HG03354 (cell line): Measurements from ENCODE around the gene PLAGL2.

ENCODE experiments used
- ATAC-seq: cut with Tn5 transposase; IDR thresholded peaks from one replicate; pipeline ENCODE4 v1.9.1; 2021; ENCODE audit warnings: mild to moderate bottlenecking; ENCODE audit not compliant: unreplicated experiment, poor library complexity, severe bottlenecking

The PLAGL2 gene

DNA sequence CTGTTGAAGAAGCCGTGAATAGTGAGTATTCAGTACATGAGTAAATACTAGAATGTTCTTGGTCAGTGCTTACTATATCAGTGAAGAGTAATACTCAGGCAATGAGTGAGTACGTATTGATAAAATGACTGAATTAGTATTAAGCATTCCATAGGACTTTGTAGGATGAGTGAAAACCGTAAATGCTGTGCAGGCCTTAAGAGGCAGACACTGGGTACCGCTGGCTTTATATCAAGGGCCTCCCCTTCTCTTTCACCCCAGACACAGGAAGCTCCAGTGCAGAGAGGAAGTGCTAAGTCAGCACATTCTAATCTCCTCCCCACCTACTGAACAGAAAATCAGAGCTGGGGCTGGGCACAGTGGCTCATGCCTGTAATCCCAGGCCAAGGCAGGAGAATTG lies 24.3 kb upstream of the PLAGL2 start:
- ATAC-seq: no peak

DNA sequence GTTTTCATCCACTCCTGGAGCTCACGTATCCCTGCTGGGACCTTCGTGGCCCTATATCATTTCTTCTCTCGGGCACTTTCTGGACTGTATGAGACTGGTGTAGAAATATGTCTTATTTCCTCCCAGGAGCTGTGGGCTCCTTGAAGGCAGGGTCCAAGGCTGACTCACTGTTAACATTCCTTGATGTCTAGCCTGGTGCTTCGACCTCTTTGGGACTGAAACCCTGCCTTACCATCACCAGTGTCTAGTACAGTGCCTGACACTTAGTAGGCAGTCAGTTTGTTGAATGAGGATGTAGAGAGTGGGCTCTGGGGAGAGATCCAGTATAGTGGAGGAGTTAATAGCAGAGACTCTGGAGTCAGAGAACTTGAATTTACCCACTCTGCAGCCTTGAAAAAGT lies 23.7 kb upstream of the PLAGL2 start:
- ATAC-seq: no peak

DNA sequence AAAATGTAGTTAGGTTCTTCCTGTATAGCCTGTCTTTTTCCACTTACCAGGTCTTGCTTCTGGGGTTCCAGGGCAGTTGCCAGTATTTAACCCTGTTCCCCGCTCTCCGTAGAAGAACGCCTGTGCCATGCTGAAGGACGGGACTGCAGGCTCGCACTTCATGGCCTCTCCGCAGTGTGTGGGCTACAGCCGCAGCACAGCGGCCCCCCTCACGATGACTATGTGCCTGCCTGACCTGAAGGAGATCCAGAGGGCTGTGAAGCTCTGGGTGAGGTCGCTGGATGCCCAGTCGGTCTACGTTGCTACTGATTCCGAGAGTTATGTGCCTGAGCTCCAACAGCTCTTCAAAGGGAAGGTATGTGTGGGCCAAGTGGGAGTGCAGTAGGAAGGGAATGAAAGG lies 23.2 kb upstream of the PLAGL2 start:
- no peak for ATAC-seq

DNA sequence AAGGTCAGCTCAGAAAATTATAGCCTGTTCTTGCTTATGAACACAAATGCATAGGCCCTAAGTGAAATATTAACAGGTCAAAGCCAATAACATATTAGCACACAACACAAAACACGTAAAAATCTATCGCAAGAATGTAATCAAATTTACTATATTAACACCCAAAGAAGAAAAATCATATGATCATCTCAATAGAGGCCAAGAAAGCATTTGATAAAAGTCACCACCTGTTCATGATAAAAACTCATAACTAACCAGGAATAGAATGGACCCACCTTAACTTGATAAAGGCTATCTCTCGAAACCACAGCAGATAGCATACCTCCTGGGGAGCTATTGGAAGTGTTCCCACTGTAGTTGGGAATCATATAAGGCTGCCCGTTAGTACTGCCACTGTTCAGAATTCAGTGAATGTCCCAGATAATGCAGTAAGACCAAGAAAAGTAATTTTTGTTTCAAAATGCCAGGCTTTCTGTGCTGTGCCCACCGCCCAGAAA lies 21.8 kb upstream of the PLAGL2 start:
- no peak for ATAC-seq

DNA sequence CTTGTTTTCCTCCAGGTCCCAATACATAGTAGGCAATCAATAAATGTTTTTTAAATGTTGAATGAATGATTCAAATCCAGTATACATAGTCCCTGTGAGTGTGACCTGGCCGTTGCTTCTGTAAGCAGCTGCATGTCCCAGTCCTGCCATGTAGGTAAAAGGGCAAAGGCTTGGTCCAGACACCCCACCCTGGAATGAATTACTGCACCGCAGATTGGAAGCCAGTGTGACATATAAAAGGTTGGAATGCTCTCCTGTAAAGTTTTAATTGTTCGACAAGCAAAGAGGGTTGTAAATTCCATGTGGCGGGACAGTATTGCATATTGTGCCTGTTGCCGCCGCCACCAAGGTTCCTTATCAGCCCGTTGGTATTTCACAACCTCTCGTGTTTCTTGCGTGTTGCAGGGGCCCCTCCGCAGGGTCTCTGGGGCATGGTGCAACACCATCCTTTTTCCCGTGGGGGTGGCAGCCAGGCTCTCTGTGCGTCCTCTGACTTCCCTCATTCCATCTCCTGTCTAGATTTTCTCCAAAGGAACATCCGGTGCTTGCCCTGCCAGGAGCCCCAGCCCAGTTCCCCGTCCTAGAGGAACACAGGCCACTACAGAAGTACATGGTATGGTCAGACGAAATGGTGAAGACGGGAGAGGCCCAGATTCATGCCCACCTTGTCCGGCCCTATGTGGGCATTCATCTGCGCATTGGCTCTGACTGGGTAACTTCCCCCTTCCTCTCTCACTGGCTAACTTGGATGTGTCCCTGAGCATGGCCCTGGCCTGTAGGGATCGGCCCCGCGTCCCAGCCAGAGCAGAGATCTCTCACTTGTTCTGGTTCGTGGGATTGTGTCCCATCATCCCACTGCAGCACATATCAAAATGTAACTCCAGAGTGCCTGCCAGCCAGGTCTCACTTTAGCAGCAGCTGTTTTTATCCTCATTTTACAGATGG lies 20.5 kb upstream of the PLAGL2 start:
- no peak for ATAC-seq

DNA sequence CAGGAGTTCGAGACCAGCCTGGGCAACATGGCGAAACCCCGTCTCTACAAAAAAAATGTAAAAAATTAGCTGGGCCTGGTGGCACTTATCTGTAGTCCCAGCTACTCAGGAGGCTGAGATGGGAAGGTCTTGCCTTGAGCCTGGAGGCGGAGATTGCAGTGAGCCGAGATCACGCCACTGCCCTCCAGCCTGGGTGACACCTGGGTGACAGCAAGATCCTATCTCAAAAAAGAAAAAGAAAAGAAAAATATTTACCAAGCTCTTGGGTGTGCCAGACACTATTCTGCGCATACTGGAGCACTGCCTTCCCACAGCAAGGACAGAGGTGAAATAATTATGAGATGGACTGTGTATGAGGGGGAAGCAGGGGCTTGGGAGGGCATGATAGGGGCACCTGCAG lies 19.8 kb upstream of the PLAGL2 start:
- no peak for ATAC-seq

DNA sequence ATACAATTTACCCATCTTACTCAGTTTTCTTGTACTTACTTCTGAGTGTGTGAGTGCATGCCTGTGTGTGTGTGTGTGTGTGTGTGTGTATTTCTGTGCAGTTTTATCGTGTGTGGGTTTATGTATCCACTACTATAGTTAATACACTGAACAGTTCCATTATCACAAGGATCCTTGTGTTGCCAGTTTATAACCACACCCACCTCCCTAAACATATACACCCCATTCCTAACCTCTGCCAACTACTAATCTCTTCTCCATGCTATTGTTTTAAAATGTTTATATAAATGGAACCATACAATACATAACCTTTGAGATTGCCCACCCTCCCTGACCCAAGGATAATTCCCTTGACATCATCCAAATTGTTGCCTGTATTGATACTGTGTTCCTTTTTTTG lies 18.8 kb upstream of the PLAGL2 start:
- no peak for ATAC-seq

DNA sequence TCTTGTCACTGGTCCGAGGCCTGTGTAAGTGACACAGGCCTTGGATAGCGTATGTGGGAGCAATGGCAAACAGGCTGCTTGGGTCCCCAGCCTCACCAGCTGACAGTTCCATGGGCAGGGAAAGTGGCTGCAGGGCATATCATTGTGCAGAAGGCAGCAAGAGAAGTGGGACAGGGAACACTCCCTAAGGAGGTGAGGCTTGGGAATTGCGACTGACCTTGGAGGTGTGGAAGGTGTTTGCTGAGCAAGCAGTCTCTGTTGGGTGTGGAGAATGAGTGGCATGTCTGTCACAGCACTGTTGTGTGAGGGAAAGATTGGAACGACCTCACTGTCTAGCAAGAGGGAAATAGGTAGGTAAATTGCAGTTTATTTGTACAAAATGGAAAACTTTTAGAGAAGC lies 16.9 kb upstream of the PLAGL2 start:
- ATAC-seq: no peak

DNA sequence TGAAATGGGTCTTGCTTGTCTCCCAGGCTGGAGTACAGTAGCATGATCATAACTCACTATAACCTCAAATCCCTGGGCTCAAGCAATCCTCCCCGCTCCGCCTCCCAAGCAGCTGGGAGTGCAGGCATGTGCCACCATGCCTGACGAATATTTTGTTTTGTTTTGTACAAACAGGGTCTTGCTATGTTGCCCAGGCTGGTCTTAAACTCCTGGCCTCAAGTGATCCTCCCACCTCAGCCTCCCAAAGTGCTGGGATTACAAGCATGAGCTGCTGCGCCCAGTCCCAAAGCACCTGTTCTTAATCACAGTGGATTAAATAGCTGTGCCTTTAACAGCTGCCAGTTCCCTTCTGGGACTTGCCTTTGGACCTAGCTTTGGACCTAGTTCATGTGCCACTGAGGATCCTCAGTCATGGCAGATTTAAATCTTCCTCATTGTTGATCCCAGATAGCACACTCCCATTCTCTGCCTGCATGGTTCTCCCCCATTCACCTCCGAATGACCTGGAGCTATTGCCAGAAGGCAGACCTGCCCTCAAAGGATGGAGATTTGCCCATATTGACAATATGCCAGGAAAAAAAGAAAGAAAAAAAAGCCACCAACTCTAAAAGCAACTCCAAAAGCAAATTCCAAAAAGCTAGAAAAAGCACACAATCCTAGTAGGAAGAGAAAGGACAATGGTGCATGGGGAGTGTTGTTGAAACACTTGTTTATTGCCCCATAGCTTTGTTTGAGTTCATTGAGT lies 10.8 kb upstream of the PLAGL2 start:
- ATAC-seq: no peak

DNA sequence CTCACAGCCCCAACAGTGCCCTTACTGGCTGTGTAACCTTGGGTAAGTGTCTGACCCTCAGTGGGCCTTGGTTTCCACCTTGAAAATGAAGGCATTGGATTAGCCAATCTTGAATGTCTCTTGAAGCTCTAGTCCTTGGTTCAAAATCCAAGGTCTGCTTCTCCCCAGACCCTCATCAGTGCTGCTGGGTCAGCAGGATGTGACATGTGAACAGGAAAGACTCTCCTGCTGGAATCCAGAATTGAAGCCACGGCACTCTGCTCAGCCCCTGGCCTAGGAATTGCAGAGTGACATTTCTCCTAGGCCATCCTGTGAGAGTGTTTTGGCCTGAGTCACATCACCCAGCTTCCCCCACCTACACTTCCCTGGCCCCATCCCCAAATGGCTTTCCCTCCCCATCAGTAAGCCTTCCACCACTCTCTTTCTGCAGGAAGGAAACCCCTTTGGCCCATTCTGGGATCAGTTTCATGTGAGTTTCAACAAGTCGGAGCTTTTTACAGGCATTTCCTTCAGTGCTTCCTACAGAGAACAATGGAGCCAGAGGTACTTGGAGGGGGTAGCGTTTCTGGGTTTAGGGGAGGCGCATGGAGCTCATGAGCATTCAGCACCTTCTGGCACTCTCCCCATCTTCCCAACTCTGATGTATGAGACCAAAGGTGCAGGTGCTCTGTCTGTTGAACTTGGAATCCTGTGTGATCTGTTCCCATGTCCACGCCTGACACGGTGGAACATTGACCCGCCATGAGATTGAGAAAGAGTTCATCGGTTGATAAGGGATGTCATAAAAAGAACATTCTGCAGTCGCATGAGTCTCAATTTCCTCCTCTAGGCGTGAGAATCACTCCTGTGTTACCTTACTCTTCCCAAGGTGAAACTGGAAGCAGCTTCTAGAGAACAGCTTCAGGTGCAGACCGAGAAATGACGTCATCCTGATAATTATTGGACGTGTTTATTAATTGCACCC lies 8.9 kb upstream of the PLAGL2 start:
- no peak for ATAC-seq

DNA sequence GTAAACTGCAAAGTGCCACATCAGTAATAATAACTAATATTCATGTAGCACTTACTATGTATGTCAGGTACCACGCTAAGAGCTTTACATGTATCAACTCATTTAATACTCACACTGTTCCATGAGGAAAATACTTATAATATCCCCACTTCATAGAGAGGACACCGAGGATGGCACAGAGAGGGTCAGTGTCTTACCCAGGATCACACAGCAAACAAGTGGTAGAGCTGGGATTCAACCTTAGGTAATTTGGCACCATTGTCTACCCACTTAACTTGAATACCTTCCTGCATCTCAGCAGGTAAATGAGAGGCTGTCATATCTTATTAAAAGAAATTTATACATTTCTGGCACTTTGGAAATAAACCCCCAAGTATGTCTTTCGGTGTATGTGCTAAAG lies 8.2 kb upstream of the PLAGL2 start:
- no peak for ATAC-seq

DNA sequence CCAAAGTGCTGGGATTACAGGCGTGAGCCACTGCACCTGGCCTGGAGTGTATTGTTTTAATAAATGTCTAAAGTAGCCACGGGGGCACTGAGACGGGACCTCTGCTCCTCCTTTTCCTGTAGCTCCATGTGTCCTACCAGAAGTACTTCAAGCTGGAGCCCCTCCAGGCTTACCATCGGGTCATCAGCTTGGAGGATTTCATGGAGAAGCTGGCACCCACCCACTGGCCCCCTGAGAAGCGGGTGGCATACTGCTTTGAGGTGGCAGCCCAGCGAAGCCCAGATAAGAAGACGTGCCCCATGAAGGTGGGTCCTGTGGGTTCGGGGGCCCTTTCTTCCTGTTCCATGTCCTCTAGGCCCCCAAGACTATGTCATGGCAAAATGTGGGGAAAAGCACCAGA lies 7.6 kb upstream of the PLAGL2 start:
- no peak for ATAC-seq

DNA sequence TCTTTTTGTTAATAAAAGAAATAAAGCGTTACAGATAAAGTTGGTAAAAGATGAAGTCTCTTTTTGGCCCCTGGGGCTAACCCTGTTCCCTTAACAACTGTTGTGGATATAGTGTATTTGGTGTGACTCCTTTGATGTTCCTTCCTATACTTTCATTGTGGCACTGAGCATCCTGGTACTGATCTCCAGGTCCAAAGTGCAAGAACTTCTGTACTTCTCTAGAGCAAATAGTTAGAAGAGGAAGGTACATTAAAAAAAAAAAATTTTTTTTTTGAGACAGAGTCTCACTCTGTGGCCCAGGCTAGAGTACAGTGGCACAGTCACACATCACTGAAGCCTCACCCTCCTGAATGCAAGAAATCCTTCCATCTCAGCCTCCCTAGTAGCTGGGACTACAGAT lies 6.3 kb upstream of the PLAGL2 start:
- no peak for ATAC-seq

DNA sequence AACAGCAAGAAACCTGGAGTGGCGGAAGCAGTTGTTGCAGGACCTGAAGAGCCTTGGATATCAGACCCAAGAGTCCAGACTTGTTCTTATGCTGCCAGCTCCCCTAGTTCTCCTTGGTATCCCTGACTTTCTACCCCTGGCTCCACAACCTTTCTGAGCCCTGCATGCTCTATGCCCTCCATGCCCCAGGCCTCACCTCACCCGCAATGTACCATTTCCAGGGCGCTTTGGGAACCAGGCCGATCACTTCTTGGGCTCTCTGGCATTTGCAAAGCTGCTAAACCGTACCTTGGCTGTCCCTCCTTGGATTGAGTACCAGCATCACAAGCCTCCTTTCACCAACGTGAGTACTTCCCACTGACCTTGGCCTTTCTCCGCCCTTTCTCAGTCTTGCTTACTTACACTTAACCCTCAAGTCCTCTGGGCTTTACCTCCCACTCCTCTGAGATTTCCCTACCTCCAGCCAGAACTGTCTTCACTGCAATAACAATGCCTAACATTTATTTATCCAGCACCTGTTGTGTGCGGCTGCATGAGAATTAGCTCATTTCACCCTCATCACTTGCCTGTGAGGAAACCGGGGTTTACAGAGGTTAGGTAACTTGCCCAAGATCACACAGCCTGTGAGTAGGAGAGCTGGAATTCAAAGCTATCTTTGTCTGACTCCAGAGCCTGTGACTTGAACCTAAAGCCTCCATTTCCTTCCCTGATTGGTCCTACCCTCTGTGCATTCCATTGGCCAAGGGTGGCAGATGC lies 2.5 kb upstream of the PLAGL2 start:
- no peak for ATAC-seq

DNA sequence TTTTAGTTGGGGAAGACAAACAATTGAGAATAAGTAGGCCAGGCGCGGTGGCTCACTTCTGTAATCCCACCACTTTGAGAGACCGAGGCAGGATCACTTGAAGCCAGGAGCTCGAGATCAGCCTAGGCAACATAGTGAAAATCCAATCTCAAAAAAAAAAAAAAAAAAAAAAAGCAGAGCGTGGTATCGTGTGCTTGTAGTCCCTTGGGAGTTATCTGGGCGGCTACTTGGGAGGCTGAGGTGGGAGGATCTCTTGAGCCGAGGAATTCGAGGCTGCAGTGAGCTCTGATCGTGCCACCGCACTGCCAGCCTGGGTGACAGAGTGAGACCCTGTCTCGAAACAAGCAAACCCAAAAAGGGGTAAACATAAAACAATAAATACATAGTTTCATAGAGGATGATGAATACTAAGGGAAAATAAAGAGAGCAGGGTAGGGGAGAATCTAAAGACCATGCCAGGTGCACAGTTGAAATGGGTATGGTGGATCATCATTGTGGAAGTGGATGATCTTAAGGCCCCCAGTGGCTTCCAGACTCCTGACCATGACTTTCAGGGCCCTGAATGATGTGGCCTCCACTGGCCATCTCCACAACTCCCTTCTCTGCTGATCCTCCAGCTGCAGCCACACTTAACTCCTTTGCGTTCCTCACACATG lies 1.1 kb upstream of the PLAGL2 start:
- no peak for ATAC-seq

DNA sequence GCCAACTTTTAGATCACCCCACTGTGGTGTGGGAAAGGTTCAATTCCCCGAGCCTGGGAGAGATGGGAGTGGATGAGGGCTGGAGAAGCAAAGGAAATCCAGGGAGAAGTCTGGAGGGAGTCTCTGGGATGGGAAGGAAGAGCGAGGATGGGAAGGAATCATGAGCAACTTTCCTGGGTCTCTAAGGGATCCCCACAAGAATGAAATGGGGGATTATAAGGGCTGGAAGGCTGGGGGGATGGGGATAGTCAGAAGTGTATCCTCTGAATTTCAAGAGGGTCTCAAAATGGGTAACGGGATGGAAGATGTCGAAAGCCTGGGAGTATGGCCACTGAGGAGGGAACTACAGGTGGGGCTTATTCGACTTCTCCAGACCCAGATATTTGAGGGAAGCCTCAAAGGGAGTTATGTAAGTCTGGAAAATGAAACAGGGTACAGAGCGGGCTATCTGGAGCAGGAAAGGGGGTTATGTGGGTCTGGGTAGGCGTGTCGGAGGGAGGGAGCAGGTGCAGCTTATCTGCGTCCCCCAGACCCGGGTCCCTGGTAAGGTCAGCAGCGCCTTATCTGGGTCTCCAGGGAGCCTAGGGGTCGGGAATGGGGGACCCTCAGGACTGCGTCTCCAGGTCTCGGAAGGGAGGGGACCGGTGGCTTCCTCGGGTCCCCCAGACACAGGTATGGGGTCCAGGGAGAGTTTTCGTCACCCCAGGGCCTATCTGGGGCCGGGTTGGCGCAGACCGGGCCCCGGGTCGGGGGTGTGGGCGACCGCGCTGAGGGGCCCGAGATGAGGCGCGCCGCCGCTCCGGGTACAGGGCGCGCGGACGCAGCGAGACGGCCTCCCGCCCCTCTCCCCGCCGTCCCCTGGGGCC lies 550 bp downstream of the PLAGL2 start:
- ATAC-seq: peak; percentile 43

DNA sequence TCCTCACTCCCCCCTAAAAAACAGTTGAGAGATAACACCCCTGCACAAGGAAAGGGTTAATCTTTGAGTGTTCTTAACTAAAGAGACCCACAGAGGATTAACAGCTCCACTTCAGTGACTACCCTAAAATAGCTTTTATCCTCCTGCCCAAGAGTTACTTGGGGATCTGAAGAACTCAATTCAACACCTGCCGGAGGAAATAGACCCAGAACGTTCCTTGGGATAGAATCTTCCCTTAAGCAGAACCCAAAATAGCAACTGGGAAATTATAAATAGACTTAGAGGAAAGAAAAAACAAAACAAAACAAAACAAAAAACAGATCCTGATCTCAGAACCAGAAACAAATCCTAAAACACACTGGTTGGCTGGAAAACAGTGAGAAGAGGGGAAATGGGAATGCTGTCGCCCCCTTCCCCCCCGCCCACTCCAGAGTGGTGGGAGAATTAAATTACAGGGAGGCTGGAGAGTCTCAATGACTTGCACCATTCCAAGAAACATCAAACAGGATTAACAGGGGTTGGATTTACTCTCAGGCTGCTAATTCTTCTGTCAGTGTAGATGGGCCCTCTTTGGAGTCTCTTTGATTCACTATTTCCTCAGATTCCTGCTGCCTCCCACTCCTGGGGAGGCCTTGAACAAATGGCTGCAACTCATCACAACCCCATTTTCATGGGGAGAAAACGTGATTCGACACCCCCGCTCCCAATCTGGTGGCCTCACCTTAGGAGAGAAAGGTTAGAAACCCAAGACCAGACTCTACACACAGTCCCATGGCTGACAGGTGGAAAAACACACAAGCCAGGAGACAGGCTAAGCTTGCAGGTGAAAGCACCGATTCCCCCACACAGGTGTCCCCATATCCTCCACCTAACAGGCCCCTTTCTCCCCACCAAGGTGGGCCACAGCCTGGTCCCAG lies 1.4 kb downstream of the PLAGL2 start:
- ATAC-seq: no peak
